Ovary (tissue), 9 donors: ENCODE results near the gene SLC4A8. TPM values are rescaled to one million over a fixed set of nuclear protein-coding genes. Genes with fewer than 3 reads are reported as not detected.

Experiments
- DNase-seq, 5 donors: peaks; one replicate each; pipeline ENCODE4 v3.0.0-alpha.2; 2019 to 2020
- H3K27ac ChIP-seq, 2 donors: fragments of 200-600 bp; one replicate each; pipeline versions ENCODE4 v1.5.1 to v1.8.0; 2019 to 2022
- H3K27me3 ChIP-seq: fragments of 200-600 bp; one replicate; pipeline ENCODE4 v1.8.0; 2022
- H3K36me3 ChIP-seq: fragments of 200-600 bp; sonication (generic); one replicate; pipeline ENCODE4 v1.5.1; 2019
- H3K4me1 ChIP-seq: one replicate; pipeline ENCODE4 v1.8.1; 2013; ENCODE audit warnings: mild to moderate bottlenecking, moderate library complexity; ENCODE audit not compliant: insufficient read depth
- H3K4me3 ChIP-seq: fragments of 200-600 bp; sonication (generic); one replicate; pipeline ENCODE4 v1.5.1; 2017
- H3K9me3 ChIP-seq, 2 donors: fragments of 200-600 bp in 1 of 2; sonication (generic) in 1 of 2; one replicate each; pipeline versions ENCODE4 v1.5.1 to v1.8.1; 2013 to 2019; ENCODE audit warnings: mild to moderate bottlenecking in 1 of 2, moderate library complexity in 1 of 2
- EP300 ChIP-seq: sonication (generic); formaldehyde crosslinking; IDR thresholded peaks from one replicate; pipeline ENCODE4 v1.6.1; 2017; ENCODE audit warnings: antibody characterized with exemption
- POLR2A ChIP-seq: fragments of 450-650 bp; IDR thresholded peaks from one replicate; pipeline ENCODE4 v1.6.1; 2017; ENCODE audit warnings: antibody characterized with exemption, mild to moderate bottlenecking, moderate library complexity
- whole genome bisulfite sequencing, 3 donors: extraction: QIAGEN DNeasy Blood & Tissue Kit in 1 of 3; methylation state at CpG; one replicate each; pipeline versions ENCODE4 v1.1.5 to v1.1.7; 2013 to 2017; 5-methylcytosine and 5-hydroxymethylcytosine counted together
- intact Hi-C, 4 donors: fragments of 100-400 bp; cut with DNase I; formaldehyde crosslinking; loops; one replicate each; pipeline versions ENCODE4 v1.11.0 to v1.15.1; 2022 to 2023
- polyA plus RNA-seq, 2 donors: library from polyadenylated mRNA; stranded (reverse); fragments of 200-250 nt in 1 of 2; fragments of 350-450 nt in 1 of 2; fragmentation: Illumina TruSeq in 1 of 2; extraction: RNeasy Lipid Tissue Mini Kit (QIAGEN cat#74804) in 1 of 2; gene quantifications; one replicate each; pipeline ENCODE4 v1.2.3, GENCODE V29; 2013 to 2014
- total RNA-seq, 7 donors: library from RNA; depleted of rRNA in 2 of 7; stranded (reverse); fragments of >200 nt in 2 of 7; fragmentation: NEBNext Ultra II Directional in 3 of 7; extraction: Animal tissue kit (Norgen Biotek cat#: 25700) in 3 of 7; gene quantifications; one replicate each; pipeline versions ENCODE4 v1.1.0 to v1.2.4, GENCODE V29; 2016 to 2023
- TF ChIP-seq, protein P1 (sequence below), 3 donors: fragments of 450-650 bp in 2 of 3; fragments of 200-600 bp in 1 of 3; IDR thresholded peaks; one replicate each; pipeline versions ENCODE4 v1.5.1 to v1.8.0; 2016 to 2022; ENCODE audit warnings: antibody characterized with exemption in 3 of 3, mild to moderate bottlenecking in 1 of 3
- donor health status: DM: no; HTN: no; CAD: no; lungs with moderate emphysema.
- donor health status: DM: no; HTN: no; CAD: no.
- donor health status: Bipolar disorder and iron deficiency.
- donor health status: DM: yes; HTN: yes; CAD: no.
- donor health status: DM: no; HTN: no; CAD: no.
- donor health status: DM: yes; HTN: yes; CAD: no.

Gene SLC4A8
- total and polyA plus RNA-seq, 9 donors, result 1.5 to 18.5 (median 7.8) TPM

DNA sequence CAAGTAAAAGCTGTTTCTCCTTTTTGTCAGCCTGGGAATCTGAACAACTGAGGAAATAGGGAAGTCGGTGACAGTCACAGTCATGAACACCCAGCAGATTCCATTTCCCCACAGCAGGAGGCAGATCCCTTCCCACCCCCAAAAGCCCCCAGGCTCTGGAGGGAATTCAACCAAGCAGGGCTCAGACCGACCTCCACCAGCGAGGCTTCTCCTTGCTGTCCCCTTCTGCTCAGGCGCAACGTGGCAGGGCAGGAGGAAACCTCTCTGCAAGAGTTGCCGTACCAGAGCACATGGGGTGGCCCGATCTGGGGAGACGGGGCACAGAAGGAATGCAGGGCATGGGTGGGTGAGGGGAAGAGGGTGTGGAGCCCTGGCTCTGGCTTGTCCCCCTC, 33.7 kb upstream of the SLC4A8 start:
- no peaks in the 10 kb centered on the region for H3K36me3 ChIP-seq
- H3K27me3 ChIP-seq, result no peaks in the 10 kb centered on the region
- peak in 1 of 5 donors; percentile 33 for DNase-seq
- H3K27ac ChIP-seq, result peak overlapping the region in 1 of 2 donors; percentile 30
- no peaks in the 10 kb centered on the region for H3K4me1 ChIP-seq
- H3K9me3 ChIP-seq, result no peaks in the 10 kb centered on the region
- peak overlapping the region; percentile 38 for H3K4me3 ChIP-seq
- 40 to 47% (median 45%) methylated on average over 8 of the region's 8 CpGs for WGBS, 3 donors
- no peak for TF ChIP-seq POLR2A
- intact Hi-C loops, result no loop called here

GRCh38 chr12:51391283-51392123, 33.1 kb upstream of the SLC4A8 start, which contains the start of gene GALNT6:
GALNT6 (minus strand) TSS chr12:51391406; CDS start chr12:51379781, 11,625 bp downstream.
- 1 to 4% (median 2%) methylated on average over 45 to 73 of the region's 73 CpGs for WGBS, 3 donors
- Histone ChIP-seq H3K36me3 (no peaks in the 10 kb centered on the region), H3K4me1 (no peaks in the 10 kb centered on the region), H3K27ac (peak within 1 kb of the TSS in 1 of 2 donors; percentile 30), H3K4me3 (peak within 1 kb of the TSS; percentile 38), H3K9me3 (no peaks in the 10 kb centered on the region), H3K27me3 (no peaks in the 10 kb centered on the region)
- TF ChIP-seq, protein P1, sequence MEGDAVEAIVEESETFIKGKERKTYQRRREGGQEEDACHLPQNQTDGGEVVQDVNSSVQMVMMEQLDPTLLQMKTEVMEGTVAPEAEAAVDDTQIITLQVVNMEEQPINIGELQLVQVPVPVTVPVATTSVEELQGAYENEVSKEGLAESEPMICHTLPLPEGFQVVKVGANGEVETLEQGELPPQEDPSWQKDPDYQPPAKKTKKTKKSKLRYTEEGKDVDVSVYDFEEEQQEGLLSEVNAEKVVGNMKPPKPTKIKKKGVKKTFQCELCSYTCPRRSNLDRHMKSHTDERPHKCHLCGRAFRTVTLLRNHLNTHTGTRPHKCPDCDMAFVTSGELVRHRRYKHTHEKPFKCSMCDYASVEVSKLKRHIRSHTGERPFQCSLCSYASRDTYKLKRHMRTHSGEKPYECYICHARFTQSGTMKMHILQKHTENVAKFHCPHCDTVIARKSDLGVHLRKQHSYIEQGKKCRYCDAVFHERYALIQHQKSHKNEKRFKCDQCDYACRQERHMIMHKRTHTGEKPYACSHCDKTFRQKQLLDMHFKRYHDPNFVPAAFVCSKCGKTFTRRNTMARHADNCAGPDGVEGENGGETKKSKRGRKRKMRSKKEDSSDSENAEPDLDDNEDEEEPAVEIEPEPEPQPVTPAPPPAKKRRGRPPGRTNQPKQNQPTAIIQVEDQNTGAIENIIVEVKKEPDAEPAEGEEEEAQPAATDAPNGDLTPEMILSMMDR (IDR thresholded peaks at IDR 0.05), result no peak
- no peak for TF ChIP-seq POLR2A
- no peak for TF ChIP-seq EP300
- no peak for DNase-seq
- intact Hi-C loops, result no loop called here

GRCh38 chr12:51392556-51393237, 31.9 kb upstream of the SLC4A8 start:
- Histone ChIP-seq H3K36me3 (no peaks in the 10 kb centered on the region), H3K4me1 (no peaks in the 10 kb centered on the region), H3K9me3 (no peaks in the 10 kb centered on the region), H3K4me3 (no peak overlapping the region), H3K27me3 (no peaks in the 10 kb centered on the region), H3K27ac (no peak overlapping the region)
- WGBS, 3 donors, result 83 to 92% (median 87%) methylated on average over 22 of the region's 22 CpGs
- DNase-seq, result peak in 1 of 5 donors; percentile 33
- intact Hi-C loops, result no loop called here
- TF ChIP-seq, protein P1 (IDR thresholded peaks at IDR 0.05), result no peak
- TF ChIP-seq EP300 (no peak), POLR2A (no peak)

DNA sequence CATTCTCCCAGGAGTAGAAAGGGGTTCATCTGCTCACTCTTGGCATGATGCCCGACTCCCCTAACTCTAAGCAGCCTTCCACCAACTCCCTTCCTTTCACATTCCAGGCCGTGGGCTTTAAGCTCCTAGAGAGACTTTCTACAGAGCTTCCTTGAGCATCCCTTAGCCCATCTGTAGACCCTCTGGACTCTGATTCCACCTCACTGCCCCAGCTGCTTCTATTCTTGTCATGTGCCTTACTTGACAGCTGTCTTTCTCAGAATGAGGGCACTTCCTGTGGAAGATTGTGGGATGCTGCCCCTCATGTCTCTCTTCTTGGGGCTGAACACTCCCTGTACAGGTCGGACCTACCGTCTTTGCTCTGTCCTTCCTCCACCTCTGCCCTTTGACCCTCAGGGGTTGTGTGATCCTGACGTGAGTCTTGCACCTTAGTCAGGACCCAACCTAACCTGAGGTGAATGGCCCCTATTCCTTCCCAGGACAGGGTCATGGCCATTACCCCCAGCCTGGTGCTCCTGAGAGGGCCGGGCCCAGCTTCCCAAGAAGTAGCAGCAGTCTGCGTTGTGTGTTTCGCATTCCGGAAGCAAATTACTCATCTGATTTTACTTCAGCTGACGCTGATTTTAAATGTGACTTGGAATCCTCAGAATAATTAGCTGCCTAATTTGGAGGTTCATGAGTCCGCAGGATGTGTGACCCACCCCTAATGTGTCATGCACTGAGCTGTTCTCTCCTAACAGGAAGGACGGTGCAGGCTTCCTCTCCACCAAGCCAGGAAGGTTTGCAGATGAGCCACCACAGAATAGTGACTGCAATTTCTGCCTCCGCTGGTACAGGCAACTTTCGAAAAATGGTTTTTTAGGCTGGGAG, 30.7 kb upstream of the SLC4A8 start:
- Histone ChIP-seq H3K9me3 (no peaks in the 10 kb centered on the region), H3K27me3 (no peaks in the 10 kb centered on the region), H3K4me1 (no peaks in the 10 kb centered on the region), H3K36me3 (no peaks in the 10 kb centered on the region), H3K27ac (no peak overlapping the region), H3K4me3 (no peak overlapping the region)
- no peak for DNase-seq
- intact Hi-C loops, result no loop called here
- TF ChIP-seq EP300, result no peak
- TF ChIP-seq, protein P1 (IDR thresholded peaks at IDR 0.05), result no peak
- no peak for TF ChIP-seq POLR2A
- 82 to 88% (median 87%) methylated on average over 14 of the region's 14 CpGs for WGBS, 3 donors
